ENCODE results near the gene RDH13. TPM values are rescaled to one million over a fixed set of nuclear protein-coding genes. Genes with fewer than 3 reads are reported as not detected.

RDH13 gene
- total and polyA plus RNA-seq, 4 donors: 9.2 to 30.5 (median 18.6) TPM

- Histone ChIP-seq H3K4me1 (ENCODE audit: control insufficient read depth in 5 of 5, insufficient read depth in 5 of 5, low read length in 5 of 5) (peaks cover 0 to 13% (median 0%) of the 10 kb centered on the region in 5 donors), H3K9ac (ENCODE audit: insufficient read depth in 1 of 2, low read length in 2 of 2) (no peak overlapping the region), H3K4me3 (no peak overlapping the region), H3K27ac (ENCODE audit: low read depth in 1 of 2, low read length in 1 of 2) (peak overlapping the region in 1 of 2 donors; percentile 54), H3K9me3 (ENCODE audit: control insufficient read depth in 4 of 4, insufficient read depth in 3 of 4, low read length in 3 of 4) (peaks cover 0 to 7% (median 0%) of the 10 kb centered on the region in 4 donors), H3K36me3 (ENCODE audit: control insufficient read depth in 4 of 4, insufficient read depth in 4 of 4, low read length in 4 of 4) (no peaks in the 10 kb centered on the region), H3K27me3 (ENCODE audit: control insufficient read depth in 3 of 3, insufficient read depth in 3 of 3, low read length in 2 of 3) (peaks cover 0 to 26% (median 18%) of the 10 kb centered on the region in 3 donors)
- 70 to 81% methylated on average over 12 of the region's 12 CpGs for WGBS, 2 donors
- TF ChIP-seq CTCF (IDR thresholded peaks at IDR 0.05; ENCODE audit: control extremely low read depth, extremely low read depth): no peak
- DNase-seq (no peak), ATAC-seq (ENCODE audit: insufficient read depth, low FRiP score) (no peak)
These were observed 13.4 kb upstream of the RDH13 start for GRCh38 chr19:55076321-55076720.

- DNase-seq (peak; percentile 35 to 67 (median 41)), ATAC-seq (ENCODE audit: insufficient read depth, low FRiP score) (peak; percentile 56)
- Histone ChIP-seq H3K9ac (ENCODE audit: insufficient read depth in 1 of 2, low read length in 2 of 2) (no peak within 1 kb of the TSS), H3K27ac (ENCODE audit: low read depth in 1 of 2, low read length in 1 of 2) (peak within 1 kb of the TSS in 1 of 2 donors; percentile 55), H3K36me3 (ENCODE audit: control insufficient read depth in 4 of 4, insufficient read depth in 4 of 4, low read length in 4 of 4) (no peaks in the 10 kb centered on the region), H3K4me1 (ENCODE audit: control insufficient read depth in 5 of 5, insufficient read depth in 5 of 5, low read length in 5 of 5) (peaks cover 0 to 4% (median 0%) of the 10 kb centered on the region in 5 donors), H3K27me3 (ENCODE audit: control insufficient read depth in 3 of 3, insufficient read depth in 3 of 3, low read length in 2 of 3) (peaks cover 0 to 20% (median 14%) of the 10 kb centered on the region in 3 donors), H3K4me3 (peak within 1 kb of the TSS; percentile 21), H3K9me3 (ENCODE audit: control insufficient read depth in 4 of 4, insufficient read depth in 3 of 4, low read length in 3 of 4) (peaks cover 0 to 5% (median 0%) of the 10 kb centered on the region in 4 donors)
- 25 to 45% methylated on average over 18 of the region's 18 CpGs for WGBS, 2 donors
- no peak for TF ChIP-seq CTCF (IDR thresholded peaks at IDR 0.05; ENCODE audit: control extremely low read depth, extremely low read depth)
These were observed 12.5 kb upstream of the RDH13 start, which contains the start of gene EPS8L1 for GRCh38 chr19:55075371-55075998. Gene EPS8L1, plus strand, starts transcription at chr19:55075869. Its CDS starts 576 bp downstream, at chr19:55076445.

- Histone ChIP-seq H3K27ac (ENCODE audit: low read depth in 1 of 2, low read length in 1 of 2) (no peak overlapping the region), H3K4me3 (no peak overlapping the region), H3K9ac (ENCODE audit: insufficient read depth in 1 of 2, low read length in 2 of 2) (no peak overlapping the region), H3K9me3 (ENCODE audit: control insufficient read depth in 4 of 4, insufficient read depth in 3 of 4, low read length in 3 of 4) (peaks cover 0 to 4% (median 0%) of the 10 kb centered on the region in 4 donors), H3K36me3 (ENCODE audit: control insufficient read depth in 4 of 4, insufficient read depth in 4 of 4, low read length in 4 of 4) (no peaks in the 10 kb centered on the region), H3K4me1 (ENCODE audit: control insufficient read depth in 5 of 5, insufficient read depth in 5 of 5, low read length in 5 of 5) (peaks cover 0 to 2% (median 0%) of the 10 kb centered on the region in 5 donors), H3K27me3 (ENCODE audit: control insufficient read depth in 3 of 3, insufficient read depth in 3 of 3, low read length in 2 of 3) (peaks cover 0 to 22% (median 16%) of the 10 kb centered on the region in 3 donors)
- 68 to 69% methylated on average over 8 of the region's 8 CpGs for WGBS, 2 donors
- TF ChIP-seq CTCF (IDR thresholded peaks at IDR 0.05; ENCODE audit: control extremely low read depth, extremely low read depth): no peak
- DNase-seq (no peak), ATAC-seq (ENCODE audit: insufficient read depth, low FRiP score) (no peak)
These were observed 9.0 kb upstream of the RDH13 start for GRCh38 chr19:55071913-55072312.

Measured in lung (tissue), 12 donors.